HS-27A (cell line): ENCODE measurements around the gene C3orf49.
A peak's percentile ranks its signal among the peaks of the same experiment; 100 is the strongest.

Experiments
- DNase-seq: peaks from one replicate; pipeline ENCODE4 v3.0.0-alpha.2; 2012; ENCODE audit warnings: low read depth, missing footprints

Gene C3orf49, protein sequence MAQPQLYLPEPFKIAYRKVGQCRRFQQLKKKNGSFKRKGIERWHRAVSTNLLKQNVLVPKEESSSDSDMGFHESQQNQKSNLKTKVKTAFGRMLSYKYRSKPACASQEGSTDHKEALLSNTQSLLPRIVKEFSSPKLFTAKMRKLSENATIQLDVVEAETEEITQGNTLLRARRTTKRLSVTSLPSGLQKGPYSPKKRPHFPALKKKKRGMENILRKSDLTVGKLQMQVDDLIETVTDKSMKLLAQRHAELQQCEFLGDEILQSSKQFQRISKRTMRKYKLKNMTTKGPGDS

DNA sequence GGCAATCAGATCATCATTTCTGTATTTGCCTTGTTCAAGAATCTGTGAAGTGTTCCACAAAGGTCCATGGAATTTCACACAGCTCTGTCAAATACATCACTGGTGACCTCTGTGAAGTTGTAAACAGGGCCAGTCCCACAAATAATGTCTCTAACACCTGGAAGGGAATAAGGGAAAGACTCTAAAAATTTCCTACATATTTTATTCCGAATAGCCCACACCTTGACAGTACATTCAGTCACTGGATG is at the start of gene C3orf49:
Gene C3orf49, plus strand, starts transcription at position 149 of the 248 bp plus-strand sequence. CDS start 173 bp downstream, outside the sequence.
- no peak for DNase-seq

GRCh38 chr3:63774781-63775180 is 44.3 kb upstream of the C3orf49 start:
- DNase-seq, result no peak

GRCh38 chr3:63779227-63779626 is 39.9 kb upstream of the C3orf49 start:
- DNase-seq, result no peak

- no peak for DNase-seq
Observed at GRCh38 chr3:63791974-63792373, 27.1 kb upstream of the C3orf49 start.

DNA sequence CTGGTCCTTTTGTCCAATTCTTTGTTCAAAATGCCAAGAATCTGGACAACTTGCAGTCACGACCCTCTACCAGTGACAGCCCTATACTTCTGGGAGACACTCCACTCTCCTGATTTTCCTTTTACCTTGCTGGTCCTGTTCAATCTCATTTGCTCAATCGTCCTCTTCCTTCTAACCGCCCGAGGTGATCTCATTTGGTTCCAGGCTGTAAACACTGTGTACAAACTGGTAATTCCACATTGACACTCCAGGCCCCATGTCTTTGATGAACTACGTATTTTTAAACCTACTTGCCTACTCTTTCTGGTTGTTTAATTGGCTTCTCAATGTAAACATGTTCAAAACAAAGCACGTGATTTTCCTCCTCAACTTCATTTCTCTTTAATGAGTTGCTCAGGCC is 23.7 kb upstream of the C3orf49 start:
- DNase-seq, result no peak

- DNase-seq, result no peak
Observed at GRCh38 chr3:63798544-63798943, 20.6 kb upstream of the C3orf49 start.

DNA sequence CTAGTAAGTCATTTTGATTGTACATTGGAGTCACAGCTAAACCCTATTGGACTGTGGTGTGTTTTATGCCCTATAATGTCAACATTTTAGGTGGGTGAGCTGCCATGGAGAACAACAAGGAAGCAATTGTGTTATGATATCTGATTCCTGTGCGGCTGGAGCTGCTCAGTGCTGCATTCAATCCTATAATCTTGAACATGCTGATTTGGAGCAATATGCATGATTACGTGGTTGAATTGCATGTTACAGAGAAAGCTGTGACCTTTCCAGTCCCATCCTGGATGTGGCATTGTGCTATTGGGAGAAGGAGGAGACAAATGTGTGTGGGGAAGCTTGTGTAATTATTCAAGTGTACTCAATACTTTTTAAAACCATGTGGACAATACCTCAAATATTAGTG is 20.1 kb upstream of the C3orf49 start:
- DNase-seq, result no peak

DNA sequence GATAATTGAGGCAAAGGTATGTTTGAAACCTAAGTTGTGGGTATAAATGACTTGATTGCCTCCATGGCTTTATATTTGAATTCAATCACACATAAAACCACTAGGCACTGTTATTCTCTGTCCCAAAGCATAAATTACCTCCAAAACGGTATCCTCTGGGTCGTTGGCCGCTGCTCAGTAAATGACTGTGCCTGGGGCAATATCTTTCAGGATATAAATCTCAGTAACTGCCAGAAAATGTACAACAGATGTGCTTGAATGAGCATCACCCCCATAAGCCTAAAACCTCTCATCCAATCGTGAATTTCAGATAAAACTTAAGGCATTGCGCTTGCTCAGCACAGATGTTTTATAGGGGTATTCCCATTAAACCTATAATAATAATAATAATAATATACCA is 19.0 kb upstream of the C3orf49 start:
- no peak for DNase-seq

DNA sequence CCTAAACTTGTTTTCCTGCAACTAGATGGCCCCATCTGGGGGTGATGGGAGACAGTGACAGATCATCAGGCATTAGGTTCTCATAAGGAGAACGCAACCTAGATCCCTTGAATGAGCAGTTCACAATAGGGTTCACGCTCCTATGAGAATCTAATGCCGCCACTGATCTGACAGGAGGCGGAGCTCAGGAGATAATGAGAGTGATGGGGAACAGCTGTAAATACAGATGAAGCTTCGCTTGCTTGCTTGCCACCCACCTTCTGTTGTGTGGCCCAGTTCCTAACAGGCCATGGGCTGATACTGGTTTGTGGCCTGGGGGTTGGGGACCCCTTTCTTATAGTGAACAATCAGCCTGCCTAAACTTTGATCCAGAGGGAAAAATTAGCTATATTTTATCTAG is 15.2 kb upstream of the C3orf49 start:
- DNase-seq, result no peak

- DNase-seq, result no peak
Observed at GRCh38 chr3:63807961-63808565, 11.0 kb upstream of the C3orf49 start.

DNA sequence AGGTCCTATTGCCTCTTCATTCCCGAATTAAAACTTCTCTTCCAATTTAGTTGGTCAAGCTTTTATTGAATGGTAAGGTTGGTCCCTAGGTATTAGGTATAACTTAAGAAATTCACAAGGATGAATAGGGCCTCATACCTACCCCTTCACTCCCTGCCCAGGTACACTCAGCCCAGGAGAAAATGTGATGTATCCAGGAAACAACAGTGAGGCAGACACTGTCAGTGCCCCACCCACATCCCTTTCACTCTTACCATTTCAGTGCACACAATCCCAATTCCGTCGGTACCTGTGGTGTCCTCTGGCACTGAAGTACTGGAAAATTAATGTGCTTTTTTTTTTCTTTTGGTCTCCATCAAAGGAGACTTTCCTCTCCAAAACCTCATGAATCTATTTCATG is 10.5 kb upstream of the C3orf49 start:
- DNase-seq, result no peak

DNA sequence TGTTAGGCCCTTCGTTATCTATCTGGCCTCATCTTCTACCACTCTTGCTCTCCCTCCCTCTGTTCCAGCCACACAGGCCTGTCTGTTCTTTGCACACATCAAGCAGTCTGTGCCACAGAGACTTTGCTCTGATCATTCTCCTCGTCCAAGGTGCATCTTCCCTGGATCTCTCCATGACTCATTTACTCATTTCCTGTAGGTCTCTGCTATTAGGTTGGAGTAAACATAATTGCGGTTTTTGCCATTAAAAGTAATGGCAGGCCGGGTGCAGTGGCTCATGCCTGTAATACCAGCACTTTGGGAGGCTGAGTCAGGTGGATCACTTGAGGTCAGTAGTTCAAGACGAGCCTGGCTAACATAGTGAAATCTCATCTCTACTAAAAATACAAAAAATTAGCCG is 9.5 kb upstream of the C3orf49 start:
- no peak for DNase-seq

GRCh38 chr3:63814237-63814636 is 4.9 kb upstream of the C3orf49 start:
- no peak for DNase-seq

- no peak for DNase-seq
Observed at GRCh38 chr3:63817225-63817624, 1.9 kb upstream of the C3orf49 start.

DNA sequence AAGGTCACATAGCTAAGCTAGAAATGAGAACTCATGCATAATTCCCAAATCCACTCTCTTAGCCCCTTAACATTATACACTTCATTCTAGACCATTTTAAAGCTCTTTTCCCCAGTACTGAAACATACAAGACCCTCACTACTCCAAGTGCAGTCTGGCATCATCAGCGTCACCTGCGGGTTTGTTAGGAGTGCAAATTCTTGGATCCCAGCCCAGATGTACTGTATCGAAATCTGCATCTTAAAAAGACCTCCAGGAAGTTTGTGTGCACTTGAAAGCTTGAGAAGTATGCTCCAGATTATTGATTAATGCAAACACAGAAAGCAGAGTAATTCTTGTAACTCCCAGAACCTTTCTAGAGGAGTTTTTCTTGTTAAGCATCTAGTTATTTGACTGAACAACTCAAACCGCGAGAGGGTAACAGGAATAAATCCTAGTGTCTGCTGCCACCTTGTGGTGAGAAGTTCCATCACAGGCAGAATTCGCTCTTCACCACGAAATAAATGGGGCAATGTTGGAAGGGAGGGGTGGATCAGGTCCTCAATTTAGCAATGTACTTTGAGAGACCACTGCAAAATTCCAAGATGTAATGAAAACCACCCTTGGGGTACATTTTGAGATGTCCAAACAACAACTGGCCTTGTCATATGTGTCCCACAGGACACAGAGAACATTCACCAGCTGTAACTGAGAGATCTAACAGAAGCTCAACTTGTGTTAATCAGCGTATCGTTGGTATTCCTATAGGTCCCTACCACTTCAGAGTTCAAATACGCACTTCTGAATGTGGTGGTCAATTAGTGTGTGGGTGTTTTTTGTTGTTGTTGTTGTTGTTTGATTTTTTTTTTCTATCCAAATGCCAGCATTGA is 583 bp upstream of the C3orf49 start:
- DNase-seq, result peak; percentile 34

DNA sequence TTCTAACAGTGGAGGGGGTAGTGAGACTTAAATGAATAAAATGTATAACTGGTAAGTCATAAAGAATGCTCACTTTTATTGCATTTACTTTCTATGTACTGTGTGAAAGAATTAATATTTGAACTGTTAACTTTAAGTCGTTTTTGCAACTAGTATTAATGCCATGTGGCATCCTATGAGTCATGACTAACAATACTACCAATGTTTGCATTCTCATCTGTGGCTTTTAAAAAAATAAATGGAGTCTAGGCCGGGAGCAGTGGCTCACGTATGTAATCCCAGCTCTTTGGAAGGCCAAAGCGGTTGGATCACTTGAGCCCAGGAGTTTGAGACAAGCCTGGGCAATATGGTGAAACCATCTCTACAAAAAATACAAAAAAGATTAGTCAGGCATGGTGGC is 5.2 kb downstream of the C3orf49 start:
- peak; percentile 75 for DNase-seq

DNA sequence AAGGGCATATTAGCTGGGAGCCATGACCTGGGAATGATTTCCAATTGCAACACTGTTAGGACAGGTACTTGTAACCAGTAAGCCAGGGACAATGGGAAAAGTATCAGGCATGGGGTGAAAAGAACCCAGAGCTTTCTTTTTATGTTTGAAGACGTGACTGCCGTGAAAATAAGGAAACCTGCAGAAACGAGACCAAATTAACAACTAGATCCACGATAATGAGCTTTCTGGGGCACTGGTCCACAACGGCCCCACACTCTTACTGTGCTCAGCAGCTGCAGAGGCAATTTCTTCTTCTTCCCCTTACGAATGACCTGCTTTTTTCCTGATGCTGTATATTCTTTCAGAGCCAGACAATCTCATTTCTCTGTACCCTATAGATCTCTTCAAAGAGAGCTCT is 11.4 kb downstream of the C3orf49 start:
- DNase-seq, result no peak

- DNase-seq, result no peak
Observed at GRCh38 chr3:63832395-63832794, 13.3 kb downstream of the C3orf49 start.

- DNase-seq, result no peak
Observed at GRCh38 chr3:63841704-63842103, 22.6 kb downstream of the C3orf49 start.

- DNase-seq, result no peak
Observed at GRCh38 chr3:63842127-63842526, 23.0 kb downstream of the C3orf49 start.

DNA sequence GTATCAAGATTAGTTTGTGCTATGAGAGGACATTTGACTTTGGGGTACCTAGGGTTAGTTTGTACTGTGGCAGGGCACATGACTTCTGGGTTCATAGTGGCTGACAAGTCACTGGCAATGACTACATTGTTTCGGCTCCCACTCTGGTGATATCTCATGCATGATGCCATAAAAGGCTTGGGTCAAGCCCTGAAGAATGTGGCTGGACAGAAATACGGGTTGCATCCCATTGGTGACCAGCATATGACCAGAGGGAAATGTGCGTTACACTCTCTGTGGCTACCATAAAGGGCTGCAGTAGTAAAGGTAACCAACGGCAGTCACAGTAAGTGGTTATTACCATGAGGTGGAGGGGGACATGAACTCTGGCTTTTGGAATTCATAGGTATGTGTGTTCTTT is 26.1 kb downstream of the C3orf49 start:
- DNase-seq, result no peak

- no peak for DNase-seq
Observed at GRCh38 chr3:63847718-63848450, 28.8 kb downstream of the C3orf49 start.

DNA sequence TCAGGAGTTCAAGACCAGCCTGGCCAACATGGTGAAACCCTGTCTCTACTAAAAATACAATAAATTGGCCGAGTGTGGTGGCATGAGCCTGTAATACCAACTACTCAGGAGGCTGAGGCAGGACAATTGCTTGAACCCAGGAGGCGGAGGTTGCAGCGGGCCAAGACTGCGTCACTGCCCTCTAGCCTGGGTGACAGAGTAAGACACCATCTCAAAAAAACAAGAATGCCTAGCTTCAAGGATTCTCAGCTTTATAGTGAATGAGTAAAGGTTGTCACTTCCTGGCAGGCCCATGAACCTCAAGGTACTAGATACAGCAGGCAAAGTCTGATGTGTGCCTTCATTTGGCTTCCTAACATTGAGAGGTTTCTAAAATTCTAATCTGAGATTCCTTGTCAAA is 30.1 kb downstream of the C3orf49 start:
- no peak for DNase-seq
